ENCODE measurements around the gene PIAS4.

Gene PIAS4

GRCh38 chr19:3977242-3978143 lies 30.0 kb upstream of the PIAS4 start:
- DNase-seq, result peak; percentile 27

- no peak for DNase-seq
These were observed 29.4 kb upstream of the PIAS4 start for GRCh38 chr19:3978145-3978544.

GRCh38 chr19:3979289-3979673 lies 28.3 kb upstream of the PIAS4 start:
- DNase-seq, result peak; percentile 22

GRCh38 chr19:3979674-3980352 lies 27.7 kb upstream of the PIAS4 start:
- DNase-seq, result peak; percentile 21

GRCh38 chr19:3980353-3981251 lies 26.9 kb upstream of the PIAS4 start:
- no peak for DNase-seq

GRCh38 chr19:3981373-3981735 lies 26.2 kb upstream of the PIAS4 start:
- no peak for DNase-seq

- no peak for DNase-seq
These were observed 25.5 kb upstream of the PIAS4 start for GRCh38 chr19:3981736-3982681.

GRCh38 chr19:3982701-3983541 lies 24.6 kb upstream of the PIAS4 start:
- DNase-seq, result peak; percentile 27

GRCh38 chr19:3983542-3983914 lies 24.0 kb upstream of the PIAS4 start:
- DNase-seq, result no peak

GRCh38 chr19:3983936-3984583 lies 23.5 kb upstream of the PIAS4 start:
- DNase-seq, result peak; percentile 49

GRCh38 chr19:3984584-3984907 lies 23.0 kb upstream of the PIAS4 start:
- DNase-seq, result peak; percentile 21

GRCh38 chr19:3984908-3985642 lies 22.5 kb upstream of the PIAS4 start, which contains the start of gene EEF2:
EEF2 (minus strand) TSS chr19:3985463; CDS start chr19:3985380, 83 bp downstream.
- DNase-seq, result peak; percentile 93

- DNase-seq, result no peak
These were observed 21.8 kb upstream of the PIAS4 start for GRCh38 chr19:3985643-3986259.

- peak; percentile 66 for DNase-seq
These were observed 21.1 kb upstream of the PIAS4 start for GRCh38 chr19:3986260-3987041.

- DNase-seq, result peak; percentile 93
These were observed 19.7 kb upstream of the PIAS4 start for GRCh38 chr19:3987619-3988371.

GRCh38 chr19:3990815-3991117 lies 16.8 kb upstream of the PIAS4 start:
- no peak for DNase-seq

- no peak for DNase-seq
These were observed 11.9 kb upstream of the PIAS4 start for GRCh38 chr19:3995607-3996006.
